ENCODE measurements around the gene SIGLEC14. TPM values are rescaled to one million over a fixed set of nuclear protein-coding genes. Genes with fewer than 3 reads are reported as not detected.

The SIGLEC14 gene
- total and polyA plus RNA-seq, 2 donors (not counting 1 experiment from before 2014, with no cell fraction given), result not detected

GRCh38 chr19:51640386-51640785 is 6.2 kb downstream of the SIGLEC14 start:
- no peaks in the 10 kb centered on the region for H3K9me3 ChIP-seq (ENCODE audit: control insufficient read depth, insufficient read depth, low read depth, low read length)
- H3K4me3 ChIP-seq (replicated peaks in 1 of 4; ENCODE audit: control extremely low read depth in 1 of 4, insufficient read depth in 1 of 4, low read depth in 3 of 4, low read length in 4 of 4), result no peak overlapping the region
- no peak overlapping the region for H2AFZ ChIP-seq (ENCODE audit: low read length)
- H3K36me3 ChIP-seq (ENCODE audit: control insufficient read depth, insufficient read depth, low read length), result no peaks in the 10 kb centered on the region
- no peaks in the 10 kb centered on the region for H3K4me1 ChIP-seq (ENCODE audit: control insufficient read depth, extremely low read depth, insufficient read depth, low read length)
- DNase-seq (ENCODE audit: low read depth in 2 of 2), result no peak
- no peaks in the 10 kb centered on the region for H3K79me2 ChIP-seq (ENCODE audit: control insufficient read depth, insufficient read depth, low read length)
- no peaks in the 10 kb centered on the region for H4K20me1 ChIP-seq (ENCODE audit: control insufficient read depth, extremely low read depth, insufficient read depth, low read length)
- no peaks in the 10 kb centered on the region for H3K27me3 ChIP-seq (ENCODE audit: control insufficient read depth, insufficient read depth, low read length)
- H3K27ac ChIP-seq (ENCODE audit: insufficient read depth, low read length), result no peak overlapping the region
- TF ChIP-seq EZH2 (IDR thresholded peaks at IDR 0.05; ENCODE audit: low read length, missing control alignments) (no peak), CTCF (conservative IDR thresholded peaks at IDR 0.05 in 1 of 2, IDR thresholded peaks at IDR 0.05 in 1 of 2; ENCODE audit: low read depth in 1 of 2, low read length in 2 of 2) (no peak)
- H3K4me2 ChIP-seq (ENCODE audit: extremely low read depth, insufficient read depth, low read length), result no peak overlapping the region
- H3K9ac ChIP-seq (ENCODE audit: insufficient read depth, low read length), result no peak overlapping the region

DNA sequence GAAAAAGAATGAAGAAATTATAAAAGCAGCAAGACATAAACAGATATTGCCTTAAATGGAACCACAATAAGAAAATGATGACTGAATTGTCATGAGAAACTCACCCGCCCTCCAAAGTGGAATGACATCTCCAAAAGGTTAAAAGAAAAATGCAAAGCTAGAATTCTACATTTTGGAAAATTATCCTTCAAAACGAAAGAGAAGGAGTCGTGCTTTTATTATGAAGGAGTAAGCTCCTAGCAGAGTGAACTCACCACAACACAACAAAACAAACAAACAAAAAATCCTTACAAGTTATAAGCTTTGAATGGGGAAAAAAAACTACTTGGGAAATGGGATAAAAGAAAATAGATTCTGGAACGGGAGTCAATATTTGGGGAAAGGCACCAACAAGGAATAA is 6.7 kb downstream of the SIGLEC14 start:
- Histone ChIP-seq H3K27me3 (ENCODE audit: control insufficient read depth, insufficient read depth, low read length) (no peaks in the 10 kb centered on the region), H2AFZ (ENCODE audit: low read length) (no peak overlapping the region), H3K4me3 (replicated peaks in 1 of 4; ENCODE audit: control extremely low read depth in 1 of 4, insufficient read depth in 1 of 4, low read depth in 3 of 4, low read length in 4 of 4) (no peak overlapping the region), H3K9me3 (ENCODE audit: control insufficient read depth, insufficient read depth, low read depth, low read length) (no peaks in the 10 kb centered on the region), H4K20me1 (ENCODE audit: control insufficient read depth, extremely low read depth, insufficient read depth, low read length) (no peaks in the 10 kb centered on the region), H3K4me2 (ENCODE audit: extremely low read depth, insufficient read depth, low read length) (no peak overlapping the region), H3K4me1 (ENCODE audit: control insufficient read depth, extremely low read depth, insufficient read depth, low read length) (no peaks in the 10 kb centered on the region), H3K36me3 (ENCODE audit: control insufficient read depth, insufficient read depth, low read length) (no peaks in the 10 kb centered on the region), H3K9ac (ENCODE audit: insufficient read depth, low read length) (no peak overlapping the region), H3K27ac (ENCODE audit: insufficient read depth, low read length) (no peak overlapping the region), H3K79me2 (ENCODE audit: control insufficient read depth, insufficient read depth, low read length) (no peaks in the 10 kb centered on the region)
- TF ChIP-seq CTCF (conservative IDR thresholded peaks at IDR 0.05 in 1 of 2, IDR thresholded peaks at IDR 0.05 in 1 of 2; ENCODE audit: low read depth in 1 of 2, low read length in 2 of 2), result no peak
- TF ChIP-seq EZH2 (IDR thresholded peaks at IDR 0.05; ENCODE audit: low read length, missing control alignments), result no peak
- no peak for DNase-seq (ENCODE audit: low read depth in 2 of 2)

GRCh38 chr19:51637362-51637978 is 9.2 kb downstream of the SIGLEC14 start:
- H3K27ac ChIP-seq (ENCODE audit: insufficient read depth, low read length), result no peak overlapping the region

More at GRCh38 chr19:51637362-51637978, 9.2 kb downstream of the SIGLEC14 start:
- Histone ChIP-seq H2AFZ (ENCODE audit: low read length) (no peak overlapping the region), H3K36me3 (ENCODE audit: control insufficient read depth, insufficient read depth, low read length) (no peaks in the 10 kb centered on the region), H3K4me3 (replicated peaks in 1 of 4; ENCODE audit: control extremely low read depth in 1 of 4, insufficient read depth in 1 of 4, low read depth in 3 of 4, low read length in 4 of 4) (no peak overlapping the region), H3K4me2 (ENCODE audit: extremely low read depth, insufficient read depth, low read length) (no peak overlapping the region), H3K9ac (ENCODE audit: insufficient read depth, low read length) (no peak overlapping the region), H3K27me3 (ENCODE audit: control insufficient read depth, insufficient read depth, low read length) (no peaks in the 10 kb centered on the region), H3K4me1 (ENCODE audit: control insufficient read depth, extremely low read depth, insufficient read depth, low read length) (no peaks in the 10 kb centered on the region), H4K20me1 (ENCODE audit: control insufficient read depth, extremely low read depth, insufficient read depth, low read length) (no peaks in the 10 kb centered on the region), H3K9me3 (ENCODE audit: control insufficient read depth, insufficient read depth, low read depth, low read length) (no peaks in the 10 kb centered on the region), H3K79me2 (ENCODE audit: control insufficient read depth, insufficient read depth, low read length) (no peaks in the 10 kb centered on the region)
- TF ChIP-seq CTCF (conservative IDR thresholded peaks at IDR 0.05 in 1 of 2, IDR thresholded peaks at IDR 0.05 in 1 of 2; ENCODE audit: low read depth in 1 of 2, low read length in 2 of 2) (peak in 1 of 2 donors; percentile 46), EZH2 (IDR thresholded peaks at IDR 0.05; ENCODE audit: low read length, missing control alignments) (no peak)
- DNase-seq (ENCODE audit: low read depth in 2 of 2), result peak in 1 of 2 donors; percentile 3
